GM12878 (cell line): Measurements from ENCODE around the gene LHX5.

ENCODE experiments used
- EP300 ChIP-seq, 2 experiments: fragments of 150-350 bp in 1 of 2; IDR thresholded peaks; 2 replicates each; pipeline ENCODE4 v1.6.1; 2011 to 2012; ENCODE audit warnings: low read depth in 2 of 2, low read length in 2 of 2, borderline replicate concordance in 1 of 2, improper control_type of control experiment in 1 of 2, inconsistent platforms in 1 of 2; ENCODE audit not compliant: control insufficient read depth in 1 of 2
- EZH2 ChIP-seq: IDR thresholded peaks from 2 replicates; pipeline ENCODE4 v1.6.1; 2012; ENCODE audit warnings: low read depth, mild to moderate bottlenecking, control low read depth, inconsistent platforms, low read length, borderline replicate concordance; ENCODE audit not compliant: control insufficient read depth
- PAX8 ChIP-seq: fragments of 450-650 bp; IDR thresholded peaks from 2 replicates; pipeline ENCODE4 v1.6.1; 2017; ENCODE audit warnings: mild to moderate bottlenecking, moderate library complexity
- POU2F2 ChIP-seq: IDR thresholded peaks from 3 replicates; pipeline ENCODE4 v1.6.1; 2011; ENCODE audit warnings: low read depth, mild to moderate bottlenecking, low read length, borderline replicate concordance
- SP1 ChIP-seq: IDR thresholded peaks from one replicate; pipeline ENCODE4 v1.6.1; 2011; ENCODE audit warnings: low read depth, low read length
- TF ChIP-seq, protein P1 (sequence below): IDR thresholded peaks from 2 replicates; pipeline ENCODE4 v1.6.1; 2012; ENCODE audit warnings: low read length, inconsistent platforms
- TF ChIP-seq, protein P2 (sequence below), 3 experiments: IDR thresholded peaks in 2 of 3; conservative IDR thresholded peaks in 1 of 3; 2 replicates each; pipeline ENCODE4 v1.5.1; 2011; ENCODE audit warnings: low read depth in 3 of 3, low read length in 3 of 3, mild to moderate bottlenecking in 3 of 3, control low read depth in 2 of 3, moderate library complexity in 2 of 3, inconsistent platforms in 1 of 3, mixed read lengths in 1 of 3; ENCODE audit not compliant: control insufficient read depth in 2 of 3, insufficient read depth in 1 of 3; ENCODE audit errors: extremely low read depth in 1 of 3

DNA sequence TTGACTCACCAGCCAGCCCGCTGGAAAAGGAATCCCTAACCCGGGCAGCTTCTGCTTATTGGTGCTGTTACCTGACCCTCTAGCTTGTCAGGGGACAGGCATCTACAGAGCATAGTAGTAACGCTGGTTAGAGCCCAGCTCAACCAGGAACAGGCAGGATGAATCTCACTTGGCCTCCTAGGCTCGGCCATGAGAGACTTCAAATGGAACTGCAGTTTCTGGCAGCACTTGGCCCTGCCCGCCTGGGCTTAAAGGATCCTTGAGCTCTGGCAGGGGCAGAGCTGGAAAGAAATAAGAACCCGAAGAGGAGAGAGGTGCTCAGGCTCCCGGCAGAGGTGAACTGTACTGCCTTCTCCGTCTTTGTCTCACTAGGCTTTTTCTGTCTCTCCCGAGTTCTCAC, 2.3 kb upstream of the LHX5 start:
- TF ChIP-seq, protein P1, sequence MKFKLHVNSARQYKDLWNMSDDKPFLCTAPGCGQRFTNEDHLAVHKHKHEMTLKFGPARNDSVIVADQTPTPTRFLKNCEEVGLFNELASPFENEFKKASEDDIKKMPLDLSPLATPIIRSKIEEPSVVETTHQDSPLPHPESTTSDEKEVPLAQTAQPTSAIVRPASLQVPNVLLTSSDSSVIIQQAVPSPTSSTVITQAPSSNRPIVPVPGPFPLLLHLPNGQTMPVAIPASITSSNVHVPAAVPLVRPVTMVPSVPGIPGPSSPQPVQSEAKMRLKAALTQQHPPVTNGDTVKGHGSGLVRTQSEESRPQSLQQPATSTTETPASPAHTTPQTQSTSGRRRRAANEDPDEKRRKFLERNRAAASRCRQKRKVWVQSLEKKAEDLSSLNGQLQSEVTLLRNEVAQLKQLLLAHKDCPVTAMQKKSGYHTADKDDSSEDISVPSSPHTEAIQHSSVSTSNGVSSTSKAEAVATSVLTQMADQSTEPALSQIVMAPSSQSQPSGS, result no peak
- TF ChIP-seq SP1 (no peak), EP300 (IDR thresholded peaks at IDR 0.05; ENCODE audit: borderline replicate concordance in 1 of 2, control insufficient read depth in 1 of 2, low read depth in 2 of 2, low read length in 2 of 2) (no peak), EZH2 (no peak), POU2F2 (no peak), PAX8 (no peak)
- TF ChIP-seq, protein P2, sequence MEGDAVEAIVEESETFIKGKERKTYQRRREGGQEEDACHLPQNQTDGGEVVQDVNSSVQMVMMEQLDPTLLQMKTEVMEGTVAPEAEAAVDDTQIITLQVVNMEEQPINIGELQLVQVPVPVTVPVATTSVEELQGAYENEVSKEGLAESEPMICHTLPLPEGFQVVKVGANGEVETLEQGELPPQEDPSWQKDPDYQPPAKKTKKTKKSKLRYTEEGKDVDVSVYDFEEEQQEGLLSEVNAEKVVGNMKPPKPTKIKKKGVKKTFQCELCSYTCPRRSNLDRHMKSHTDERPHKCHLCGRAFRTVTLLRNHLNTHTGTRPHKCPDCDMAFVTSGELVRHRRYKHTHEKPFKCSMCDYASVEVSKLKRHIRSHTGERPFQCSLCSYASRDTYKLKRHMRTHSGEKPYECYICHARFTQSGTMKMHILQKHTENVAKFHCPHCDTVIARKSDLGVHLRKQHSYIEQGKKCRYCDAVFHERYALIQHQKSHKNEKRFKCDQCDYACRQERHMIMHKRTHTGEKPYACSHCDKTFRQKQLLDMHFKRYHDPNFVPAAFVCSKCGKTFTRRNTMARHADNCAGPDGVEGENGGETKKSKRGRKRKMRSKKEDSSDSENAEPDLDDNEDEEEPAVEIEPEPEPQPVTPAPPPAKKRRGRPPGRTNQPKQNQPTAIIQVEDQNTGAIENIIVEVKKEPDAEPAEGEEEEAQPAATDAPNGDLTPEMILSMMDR (IDR thresholded peaks at IDR 0.05 in 2 of 3, conservative IDR thresholded peaks at IDR 0.05 in 1 of 3; ENCODE audit: control insufficient read depth in 2 of 3, extremely low read depth in 1 of 3, insufficient read depth in 1 of 3, low read depth in 3 of 3, low read length in 3 of 3), result no peak
